Measurements from ENCODE around the gene PMPCA.

The PMPCA gene

GRCh38 chr9:136370687-136371532 is 39.5 kb upstream of the PMPCA start:
- H3K4me3 ChIP-seq (ENCODE audit: low read depth, low read length) = no peak overlapping the region
- POLR2A ChIA-PET = interaction anchor here (0.7 to 2.7 kb wide), 5 partner anchors 8 to 42 kb away, joined by 3 to 20 read pairs (median 4); partner anchors contain the start of gene DNLZ
- TF ChIP-seq ZNF600 (tag by site-specific recombination; IDR thresholded peaks at IDR 0.05) (peak; percentile 27; the same call in 1 of the 2 replicates), ZNF354C (tag by site-specific recombination; IDR thresholded peaks at IDR 0.05; ENCODE audit: borderline replicate concordance, low read depth) (no peak), ZBTB6 (tag by site-specific recombination; IDR thresholded peaks at IDR 0.05) (peak; percentile 59; the same call in 1 of the 2 replicates)
- no peaks in the 10 kb centered on the region for H3K4me1 ChIP-seq (ENCODE audit: control insufficient read depth, insufficient read depth, low read length)
- peaks cover 0 to 16% of the 10 kb centered on the region in 2 experiments; a peak in 1 of 3 replicates for H3K36me3 ChIP-seq (ENCODE audit: control insufficient read depth in 2 of 2, insufficient read depth in 1 of 2, low read length in 2 of 2)
- CTCF ChIA-PET = interaction anchor here (0.6 to 0.7 kb wide), 2 partner anchors 16 to 58 kb away, joined by 3 to 8 read pairs; no protein-coding TSS in a partner anchor
- H3K27ac ChIP-seq (ENCODE audit: extremely low read depth, low read depth, low read length) = no peak overlapping the region
- no peaks in the 10 kb centered on the region for H3K9me3 ChIP-seq (ENCODE audit: control insufficient read depth, insufficient read depth, low read depth, low read length)

GRCh38 chr9:136371533-136371880 is 39.0 kb upstream of the PMPCA start:
- POLR2A ChIA-PET = interaction anchor here (1.7 to 2.7 kb wide), 2 partner anchors 8 to 24 kb away, joined by 8 to 20 read pairs; partner anchors contain the start of gene DNLZ
- Histone ChIP-seq H3K36me3 (ENCODE audit: control insufficient read depth in 2 of 2, insufficient read depth in 1 of 2, low read length in 2 of 2) (peaks cover 0 to 22% of the 10 kb centered on the region in 2 experiments; a peak in 1 of 3 replicates), H3K9me3 (ENCODE audit: control insufficient read depth, insufficient read depth, low read depth, low read length) (no peaks in the 10 kb centered on the region), H3K4me1 (ENCODE audit: control insufficient read depth, insufficient read depth, low read length) (no peaks in the 10 kb centered on the region), H3K4me3 (ENCODE audit: low read depth, low read length) (no peak overlapping the region), H3K27ac (ENCODE audit: extremely low read depth, low read depth, low read length) (no peak overlapping the region)
- CTCF ChIA-PET = interaction anchor here (0.5 to 1.3 kb wide), 3 partner anchors 8 to 58 kb away, joined by 3 to 8 read pairs (median 6); partner anchors contain the start of gene DNLZ
- no peak for TF ChIP-seq ZNF843 (tag by site-specific recombination; IDR thresholded peaks at IDR 0.05)
- no peak for TF ChIP-seq ZBTB6 (tag by site-specific recombination; IDR thresholded peaks at IDR 0.05)
- no peak for TF ChIP-seq ZNF280D (tag by site-specific recombination; IDR thresholded peaks at IDR 0.05)
- no peak for TF ChIP-seq ZNF792 (tag by site-specific recombination; IDR thresholded peaks at IDR 0.05)
- no peak for TF ChIP-seq ZNF449 (tag by site-specific recombination; IDR thresholded peaks at IDR 0.05)
- TF ChIP-seq ZNF561 (tag by site-specific recombination; IDR thresholded peaks at IDR 0.05; ENCODE audit: borderline replicate concordance) = no peak
- no peak for TF ChIP-seq ZNF785 (tag by site-specific recombination; IDR thresholded peaks at IDR 0.05)
- TF ChIP-seq ZNF302 (tag by site-specific recombination; IDR thresholded peaks at IDR 0.05; ENCODE audit: low read depth) = no peak
- no peak for TF ChIP-seq ZNF645 (tag by site-specific recombination; IDR thresholded peaks at IDR 0.05)
- no peak for TF ChIP-seq ZNF510 (tag by site-specific recombination; IDR thresholded peaks at IDR 0.05; ENCODE audit: insufficient replicate concordance)
- no peak for TF ChIP-seq ZNF518A (tag by site-specific recombination; conservative IDR thresholded peaks at IDR 0.05; ENCODE audit: low read depth)
- TF ChIP-seq SCRT2 (tag by site-specific recombination; IDR thresholded peaks at IDR 0.05) = no peak
- no peak for TF ChIP-seq ZNF362 (tag by site-specific recombination; IDR thresholded peaks at IDR 0.05)
- TF ChIP-seq ZNF324 (tag by site-specific recombination; IDR thresholded peaks at IDR 0.05) = no peak
